HEK293 (cell line): Measurements from ENCODE around the gene ZNF574.

Source experiments
- RBAK ChIP-seq: fragments of 450-650 bp; formaldehyde crosslinking; IDR thresholded peaks from 2 replicates; pipeline ENCODE4 v1.5.1; 2016; ENCODE audit warnings: missing biosample characterization, missing genetic modification characterization
- SALL2 ChIP-seq: fragments of 450-650 bp; formaldehyde crosslinking; IDR thresholded peaks from 2 replicates; pipeline ENCODE4 v1.5.0; 2017; ENCODE audit warnings: missing biosample characterization, mild to moderate bottlenecking, missing genetic modification characterization, borderline replicate concordance
- ZFP41 ChIP-seq: fragments of 450-650 bp; formaldehyde crosslinking; IDR thresholded peaks from 2 replicates; pipeline ENCODE4 v1.5.1; 2016; ENCODE audit warnings: missing biosample characterization, missing genetic modification characterization, borderline replicate concordance
- ZNF114 ChIP-seq: fragments of 450-650 bp; formaldehyde crosslinking; IDR thresholded peaks from 2 replicates; pipeline ENCODE4 v1.5.0; 2017; ENCODE audit warnings: missing biosample characterization, missing genetic modification characterization
- ZNF140 ChIP-seq: fragments of 450-650 bp; formaldehyde crosslinking; IDR thresholded peaks from 2 replicates; pipeline ENCODE4 v1.5.1; 2016; ENCODE audit warnings: missing biosample characterization, missing genetic modification characterization
- ZNF202 ChIP-seq: fragments of 450-650 bp; formaldehyde crosslinking; IDR thresholded peaks from 2 replicates; pipeline ENCODE4 v1.5.1; 2016; ENCODE audit warnings: missing biosample characterization, missing genetic modification characterization, borderline replicate concordance
- ZNF529 ChIP-seq: fragments of 450-650 bp; formaldehyde crosslinking; IDR thresholded peaks from 2 replicates; pipeline ENCODE4 v1.5.1; 2017; ENCODE audit warnings: missing genetic modification characterization, missing biosample characterization; ENCODE audit not compliant: insufficient replicate concordance
- ZNF610 ChIP-seq: fragments of 450-650 bp; formaldehyde crosslinking; IDR thresholded peaks from 2 replicates; pipeline ENCODE4 v1.5.1; 2016; ENCODE audit warnings: missing biosample characterization, missing genetic modification characterization, borderline replicate concordance
- ZNF792 ChIP-seq: fragments of 450-650 bp; formaldehyde crosslinking; IDR thresholded peaks from 2 replicates; pipeline ENCODE4 v1.5.1; 2016; ENCODE audit warnings: missing biosample characterization, missing genetic modification characterization
- TF ChIP-seq, protein P1 (sequence below): fragments of 450-650 bp; formaldehyde crosslinking; IDR thresholded peaks from 2 replicates; pipeline ENCODE4 v1.5.1; 2016; ENCODE audit warnings: missing biosample characterization, missing genetic modification characterization
- TF ChIP-seq, protein P2 (sequence below): fragments of 450-650 bp; formaldehyde crosslinking; optimal IDR thresholded peaks from 2 replicates; pipeline ENCODE3; 2016; ENCODE audit warnings: missing biosample characterization, mild to moderate bottlenecking, missing genetic modification characterization

GRCh38 chr19:42078058-42078457, 2.1 kb downstream of the ZNF574 start:
- TF ChIP-seq ZNF140 (tag by site-specific recombination) (no peak), ZNF792 (tag by site-specific recombination) (no peak), ZNF202 (no peak), SALL2 (no peak), ZNF610 (tag by site-specific recombination) (no peak), ZNF114 (tag by site-specific recombination) (no peak), ZNF529 (tag by site-specific recombination) (no peak), ZFP41 (tag by site-specific recombination) (no peak), RBAK (tag by site-specific recombination) (no peak)
- TF ChIP-seq, protein P1, sequence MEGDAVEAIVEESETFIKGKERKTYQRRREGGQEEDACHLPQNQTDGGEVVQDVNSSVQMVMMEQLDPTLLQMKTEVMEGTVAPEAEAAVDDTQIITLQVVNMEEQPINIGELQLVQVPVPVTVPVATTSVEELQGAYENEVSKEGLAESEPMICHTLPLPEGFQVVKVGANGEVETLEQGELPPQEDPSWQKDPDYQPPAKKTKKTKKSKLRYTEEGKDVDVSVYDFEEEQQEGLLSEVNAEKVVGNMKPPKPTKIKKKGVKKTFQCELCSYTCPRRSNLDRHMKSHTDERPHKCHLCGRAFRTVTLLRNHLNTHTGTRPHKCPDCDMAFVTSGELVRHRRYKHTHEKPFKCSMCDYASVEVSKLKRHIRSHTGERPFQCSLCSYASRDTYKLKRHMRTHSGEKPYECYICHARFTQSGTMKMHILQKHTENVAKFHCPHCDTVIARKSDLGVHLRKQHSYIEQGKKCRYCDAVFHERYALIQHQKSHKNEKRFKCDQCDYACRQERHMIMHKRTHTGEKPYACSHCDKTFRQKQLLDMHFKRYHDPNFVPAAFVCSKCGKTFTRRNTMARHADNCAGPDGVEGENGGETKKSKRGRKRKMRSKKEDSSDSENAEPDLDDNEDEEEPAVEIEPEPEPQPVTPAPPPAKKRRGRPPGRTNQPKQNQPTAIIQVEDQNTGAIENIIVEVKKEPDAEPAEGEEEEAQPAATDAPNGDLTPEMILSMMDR (tag by site-specific recombination) = no peak
- TF ChIP-seq, protein P2, sequence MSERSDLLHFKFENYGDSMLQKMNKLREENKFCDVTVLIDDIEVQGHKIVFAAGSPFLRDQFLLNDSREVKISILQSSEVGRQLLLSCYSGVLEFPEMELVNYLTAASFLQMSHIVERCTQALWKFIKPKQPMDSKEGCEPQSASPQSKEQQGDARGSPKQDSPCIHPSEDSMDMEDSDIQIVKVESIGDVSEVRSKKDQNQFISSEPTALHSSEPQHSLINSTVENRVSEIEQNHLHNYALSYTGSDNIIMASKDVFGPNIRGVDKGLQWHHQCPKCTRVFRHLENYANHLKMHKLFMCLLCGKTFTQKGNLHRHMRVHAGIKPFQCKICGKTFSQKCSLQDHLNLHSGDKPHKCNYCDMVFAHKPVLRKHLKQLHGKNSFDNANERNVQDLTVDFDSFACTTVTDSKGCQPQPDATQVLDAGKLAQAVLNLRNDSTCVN (tag by site-specific recombination) = no peak
